Activated naive CD8-positive, alpha-beta T cell treated with anti-CD3 and anti-CD28 coated beads for 36 hours (primary cell): ENCODE results near the gene PTBP1. TPM values are rescaled to one million over a fixed set of nuclear protein-coding genes. Genes with fewer than 3 reads are reported as not detected.
A peak's percentile ranks its signal among the peaks of the same experiment; 100 is the strongest.
"Not testable (repeated sequence)": the region's sequence is repeated elsewhere in the genome, so short reads cannot be mapped to it uniquely, and the experiment has no call there.

ENCODE experiments used
- DNase-seq: peaks from one replicate; pipeline ENCODE4 v3.0.0; 2021
- H3K27ac Mint-ChIP-seq: one replicate; pipeline ENCODE4 v1.8.0; 2022; ENCODE audit warnings: mild to moderate bottlenecking, moderate library complexity, mixed read lengths
- H3K27me3 Mint-ChIP-seq: one replicate; pipeline ENCODE4 v1.8.0; 2022; ENCODE audit warnings: mild to moderate bottlenecking, mixed read lengths
- H3K36me3 Mint-ChIP-seq: one replicate; pipeline ENCODE4 v1.8.0; 2021; ENCODE audit warnings: mild to moderate bottlenecking, mixed read lengths
- H3K4me1 Mint-ChIP-seq: one replicate; pipeline ENCODE4 v1.8.0; 2021; ENCODE audit warnings: mixed read lengths
- H3K4me3 Mint-ChIP-seq: one replicate; pipeline ENCODE4 v1.8.0; 2022; ENCODE audit warnings: mild to moderate bottlenecking, moderate library complexity, mixed read lengths
- H3K9me3 Mint-ChIP-seq: one replicate; pipeline ENCODE4 v1.8.0; 2022; ENCODE audit warnings: mixed read lengths
- total RNA-seq, 2 experiments: library from RNA; stranded (reverse); gene quantifications; one replicate each; pipeline ENCODE4 v1.2.3, GENCODE V29; 2021

PTBP1 gene
- total RNA-seq, 2 experiments from 2014 or later, result 799 to 818 TPM

DNA sequence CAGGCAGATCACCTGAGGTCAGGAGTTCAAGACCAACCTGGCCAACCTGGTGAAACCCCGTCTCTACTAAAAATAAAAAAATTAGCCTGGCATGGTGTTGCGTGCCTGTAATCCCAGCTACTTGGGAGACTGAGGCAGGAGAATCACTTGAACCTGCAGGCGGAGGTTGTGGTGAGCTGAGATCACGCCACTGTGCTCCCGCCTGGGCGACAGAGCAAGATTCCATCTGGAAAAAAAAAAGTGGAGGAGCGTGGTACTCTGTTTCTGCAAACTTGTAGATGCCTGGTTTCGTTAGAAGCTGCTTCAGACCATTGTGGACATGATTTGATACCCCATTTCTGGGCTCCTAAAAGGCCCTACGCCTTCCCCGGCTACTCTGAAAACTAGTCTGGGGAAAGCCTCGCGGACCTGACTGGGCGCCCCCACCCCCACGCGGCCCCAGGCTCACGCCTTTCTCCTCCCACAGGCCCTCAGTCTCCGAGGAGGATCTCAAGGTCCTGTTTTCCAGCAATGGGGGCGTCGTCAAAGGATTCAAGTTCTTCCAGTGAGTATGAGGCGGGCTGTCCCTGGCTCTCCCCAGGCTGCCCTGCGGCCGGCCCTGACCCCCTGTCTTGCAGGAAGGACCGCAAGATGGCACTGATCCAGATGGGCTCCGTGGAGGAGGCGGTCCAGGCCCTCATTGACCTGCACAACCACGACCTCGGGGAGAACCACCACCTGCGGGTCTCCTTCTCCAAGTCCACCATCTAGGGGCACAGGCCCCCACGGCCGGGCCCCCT is 13.0 kb downstream of the PTBP1 start:
- Mint-ChIP-seq H3K9me3 (no peaks in the 10 kb centered on the region), H3K36me3 (peaks cover 47% of the 10 kb centered on the region), H3K27ac (no peak overlapping the region), H3K4me3 (no peak overlapping the region), H3K27me3 (peaks cover 3% of the 10 kb centered on the region), H3K4me1 (peaks cover 2% of the 10 kb centered on the region)
- DNase-seq, result no peak

GRCh38 chr19:810883-811489 is 13.7 kb downstream of the PTBP1 start:
- peaks cover 2% of the 10 kb centered on the region for H3K4me1 Mint-ChIP-seq
- H3K27me3 Mint-ChIP-seq, result peaks cover 3% of the 10 kb centered on the region
- no peak for DNase-seq
- peaks cover 51% of the 10 kb centered on the region for H3K36me3 Mint-ChIP-seq
- peaks cover 2% of the 10 kb centered on the region for H3K9me3 Mint-ChIP-seq
- H3K4me3 Mint-ChIP-seq, result no peak overlapping the region
- H3K27ac Mint-ChIP-seq, result no peak overlapping the region

DNA sequence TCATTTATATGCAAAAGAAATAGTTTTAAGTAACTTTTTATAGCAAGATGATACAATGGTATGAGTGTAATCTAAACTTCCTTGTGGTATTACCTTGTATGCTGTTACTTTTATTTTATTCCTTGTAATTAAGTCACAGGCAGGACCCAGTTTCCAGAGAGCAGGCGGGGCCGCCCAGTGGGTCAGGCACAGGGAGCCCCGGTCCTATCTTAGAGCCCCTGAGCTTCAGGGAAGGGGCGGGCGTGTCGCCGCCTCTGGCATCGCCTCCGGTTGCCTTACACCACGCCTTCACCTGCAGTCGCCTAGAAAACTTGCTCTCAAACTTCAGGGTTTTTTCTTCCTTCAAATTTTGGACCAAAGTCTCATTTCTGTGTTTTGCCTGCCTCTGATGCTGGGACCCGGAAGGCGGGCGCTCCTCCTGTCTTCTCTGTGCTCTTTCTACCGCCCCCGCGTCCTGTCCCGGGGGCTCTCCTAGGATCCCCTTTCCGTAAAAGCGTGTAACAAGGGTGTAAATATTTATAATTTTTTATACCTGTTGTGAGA is 14.3 kb downstream of the PTBP1 start:
- Mint-ChIP-seq H3K27ac (no peak overlapping the region), H3K4me3 (no peak overlapping the region), H3K36me3 (peaks cover 55% of the 10 kb centered on the region), H3K27me3 (peaks cover 3% of the 10 kb centered on the region), H3K9me3 (peaks cover 4% of the 10 kb centered on the region), H3K4me1 (peaks cover 2% of the 10 kb centered on the region)
- DNase-seq, result no peak

DNA sequence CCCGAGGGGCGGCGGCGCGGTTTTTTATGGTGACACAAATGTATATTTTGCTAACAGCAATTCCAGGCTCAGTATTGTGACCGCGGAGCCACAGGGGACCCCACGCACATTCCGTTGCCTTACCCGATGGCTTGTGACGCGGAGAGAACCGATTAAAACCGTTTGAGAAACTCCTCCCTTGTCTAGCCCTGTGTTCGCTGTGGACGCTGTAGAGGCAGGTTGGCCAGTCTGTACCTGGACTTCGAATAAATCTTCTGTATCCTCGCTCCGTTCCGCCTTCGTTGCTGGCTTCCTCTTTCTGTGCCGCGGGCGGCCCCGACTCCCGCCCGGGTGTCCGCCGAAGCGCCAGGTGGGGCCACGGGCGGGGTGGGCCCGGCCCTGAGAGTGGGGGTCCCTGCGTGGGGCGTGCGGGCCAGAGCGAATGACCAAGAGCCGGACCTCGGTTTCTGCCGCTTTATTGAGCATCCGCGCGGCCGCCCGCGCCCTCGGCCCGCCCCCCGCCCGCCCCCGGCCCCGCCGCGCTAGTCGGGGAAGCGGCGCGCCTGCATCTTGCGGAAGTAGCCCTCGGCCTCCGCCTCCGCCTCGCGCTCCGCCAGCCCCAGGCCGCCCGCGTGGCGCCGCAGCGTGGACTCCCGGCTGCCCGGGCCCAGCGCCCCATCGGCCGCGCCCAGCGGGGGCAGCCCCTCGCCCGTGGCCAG is 14.9 kb downstream of the PTBP1 start:
- no peak overlapping the region for H3K27ac Mint-ChIP-seq
- H3K36me3 Mint-ChIP-seq, result peaks cover 51% of the 10 kb centered on the region
- peaks cover 5% of the 10 kb centered on the region for H3K9me3 Mint-ChIP-seq
- peaks cover 2% of the 10 kb centered on the region for H3K4me1 Mint-ChIP-seq
- peaks cover 3% of the 10 kb centered on the region for H3K27me3 Mint-ChIP-seq
- DNase-seq, result no peak
- H3K4me3 Mint-ChIP-seq, result no peak overlapping the region

DNA sequence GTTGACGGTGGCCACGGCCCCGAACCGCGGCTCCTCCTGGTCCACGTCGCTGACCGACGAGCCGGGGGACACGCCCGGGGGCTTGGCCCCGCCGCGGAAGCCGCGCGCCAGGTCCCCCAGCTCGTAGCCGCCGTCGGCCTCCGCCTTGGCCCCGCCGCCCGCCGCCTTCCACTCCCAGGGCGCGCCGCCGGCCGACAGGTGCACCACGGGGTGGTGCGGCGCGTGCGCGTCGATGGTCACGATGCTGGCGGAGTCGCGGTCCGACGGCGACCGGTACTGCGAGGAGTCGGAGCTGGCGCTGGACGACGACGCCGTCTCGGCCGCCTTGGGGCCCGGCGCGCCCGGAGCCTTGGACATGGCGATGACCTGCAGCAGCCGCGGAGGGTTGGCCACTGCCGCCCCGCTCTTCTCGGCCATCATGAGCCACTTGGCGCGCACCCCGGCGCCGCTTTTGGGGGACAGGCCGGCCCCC is 15.5 kb downstream of the PTBP1 start:
- Mint-ChIP-seq H3K27ac (no peak overlapping the region), H3K9me3 (peaks cover 5% of the 10 kb centered on the region), H3K36me3 (peaks cover 46% of the 10 kb centered on the region), H3K4me1 (peaks cover 2% of the 10 kb centered on the region), H3K4me3 (no peak overlapping the region), H3K27me3 (peaks cover 3% of the 10 kb centered on the region)
- DNase-seq, result no peak

DNA sequence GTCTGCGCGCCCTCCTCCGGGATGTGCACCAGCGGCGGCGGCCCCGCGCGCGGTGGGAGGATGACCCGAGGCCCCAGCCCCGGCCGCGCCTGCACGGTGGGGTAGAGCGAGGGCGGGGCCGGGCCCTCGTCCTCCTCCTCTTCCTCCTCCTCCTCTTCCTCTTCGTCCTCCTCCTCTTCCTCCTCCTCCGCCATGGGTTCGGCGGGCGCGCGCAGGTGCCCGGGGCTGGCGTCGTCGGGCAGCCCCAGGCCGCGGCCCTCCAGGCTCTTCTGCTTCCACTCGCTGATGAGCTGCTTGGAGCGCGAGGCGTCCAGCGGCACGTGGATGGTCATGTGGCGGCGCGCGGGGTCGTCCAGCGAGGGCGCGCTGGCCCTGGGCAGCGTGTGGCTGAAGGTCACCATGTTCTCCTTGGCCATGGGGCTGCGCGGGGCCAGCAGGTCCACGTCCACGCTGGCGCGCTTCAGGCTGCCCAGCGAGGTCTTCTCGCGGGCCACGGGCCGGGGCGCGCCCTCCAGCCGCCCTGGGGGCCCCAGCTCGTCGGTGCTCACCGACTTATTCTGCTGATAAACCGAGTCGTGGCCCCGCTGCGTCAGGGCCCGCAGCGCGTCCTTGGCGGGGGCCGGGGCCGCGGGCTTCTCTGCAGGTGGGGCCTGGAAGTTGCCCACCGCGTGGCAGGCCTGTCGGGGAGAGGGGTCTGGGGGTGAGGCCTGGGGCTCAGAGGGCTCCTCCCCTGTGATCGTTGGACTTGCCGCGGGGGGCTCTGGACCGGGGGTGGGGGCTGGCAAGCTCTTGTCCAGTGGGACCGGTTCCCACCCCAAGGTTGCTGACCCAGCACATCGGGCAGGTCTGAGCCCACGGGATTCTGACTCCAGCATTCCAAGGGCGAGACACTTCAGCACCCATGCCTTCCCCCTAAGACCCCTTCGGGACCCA is 16.2 kb downstream of the PTBP1 start:
- DNase-seq, result no peak
- Mint-ChIP-seq H3K4me1 (peaks cover 2% of the 10 kb centered on the region), H3K27me3 (peaks cover 3% of the 10 kb centered on the region), H3K27ac (peak overlapping the region; percentile 75), H3K36me3 (peaks cover 42% of the 10 kb centered on the region), H3K4me3 (peak overlapping the region; percentile 14), H3K9me3 (peaks cover 5% of the 10 kb centered on the region)

DNA sequence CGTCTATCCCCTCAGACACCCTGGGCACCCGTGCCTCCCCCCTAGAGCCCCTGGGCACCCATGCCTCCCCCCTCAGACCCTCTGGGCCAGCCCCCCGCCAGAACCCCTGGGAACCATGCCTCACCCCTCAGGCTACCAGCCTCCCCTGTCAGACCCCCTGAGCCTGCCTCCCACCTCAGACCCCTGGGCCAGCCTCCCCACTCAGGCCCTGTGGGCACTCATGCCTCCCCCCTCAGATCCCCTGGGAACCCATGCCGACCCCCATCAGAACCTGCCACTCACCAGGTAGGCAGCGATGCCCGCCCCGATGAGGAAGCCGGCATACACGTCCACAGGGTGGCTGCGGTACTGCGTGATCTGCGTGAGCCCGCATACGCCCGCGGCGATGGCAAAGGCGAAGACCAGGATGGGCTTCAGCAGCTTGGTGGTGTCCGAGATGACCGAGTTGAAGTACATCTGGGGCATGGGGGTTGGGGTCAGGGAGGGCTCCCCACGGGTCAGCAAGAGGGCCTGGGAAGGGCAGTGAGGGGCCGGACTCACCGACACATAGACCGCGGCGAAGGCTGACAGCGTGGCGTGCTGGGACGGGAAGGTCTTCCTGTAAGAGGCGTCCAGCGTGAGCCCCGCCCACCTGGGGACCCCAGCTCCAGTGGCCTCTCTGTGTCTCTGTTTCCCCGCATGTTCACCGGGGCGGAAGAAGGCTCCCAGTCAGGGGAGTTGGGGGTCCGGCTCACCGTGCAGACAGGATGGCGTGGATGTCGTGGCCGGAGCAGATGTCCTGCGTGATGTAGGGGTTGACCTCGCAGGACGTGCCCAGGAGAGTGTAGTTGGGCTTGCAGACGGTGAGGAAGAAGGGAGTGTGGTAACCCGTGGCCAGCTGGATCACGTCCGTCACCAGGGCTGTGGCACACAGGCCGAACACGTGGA is 17.2 kb downstream of the PTBP1 start:
- Mint-ChIP-seq H3K36me3 (peaks cover 40% of the 10 kb centered on the region), H3K27ac (peak overlapping the region; percentile 75), H3K9me3 (peaks cover 5% of the 10 kb centered on the region), H3K27me3 (peaks cover 3% of the 10 kb centered on the region), H3K4me3 (peak overlapping the region; percentile 47), H3K4me1 (peaks cover 2% of the 10 kb centered on the region)
- no peak for DNase-seq

DNA sequence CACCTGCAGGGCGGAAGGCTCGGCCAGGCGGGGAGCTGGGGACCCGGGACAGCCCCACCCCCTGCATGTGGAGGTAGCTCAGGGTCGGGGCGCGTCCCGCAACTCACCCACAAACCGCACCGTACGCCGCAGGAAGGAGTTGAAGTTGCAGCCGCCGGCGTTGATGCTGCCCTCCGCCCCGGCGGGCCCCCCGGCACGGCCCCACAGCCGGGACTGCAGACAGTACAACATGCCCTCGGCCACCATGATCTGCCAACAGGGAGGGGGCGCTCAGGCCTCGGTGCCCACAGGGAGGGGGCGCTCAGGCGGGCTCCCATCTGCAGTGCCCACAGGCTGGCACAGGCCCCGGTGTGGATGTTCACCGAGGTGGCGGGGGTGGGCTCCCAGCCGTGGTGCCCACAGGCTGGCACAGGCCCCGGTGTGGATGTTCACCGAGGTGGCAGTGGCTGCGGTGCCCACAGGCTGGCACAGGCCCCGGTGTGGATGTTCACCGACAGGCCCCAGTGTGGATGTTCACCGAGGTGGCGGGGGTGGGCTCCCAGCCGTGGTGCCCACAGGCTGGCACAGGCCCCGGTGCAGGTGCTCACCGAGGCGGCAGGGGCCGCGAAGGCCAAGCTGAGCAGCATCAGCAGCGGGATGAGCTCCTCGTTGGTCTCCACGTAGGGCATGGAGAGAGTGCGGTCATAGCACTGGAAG is 18.0 kb downstream of the PTBP1 start:
- H3K36me3 Mint-ChIP-seq, result peaks cover 36% of the 10 kb centered on the region
- no peak overlapping the region for H3K27ac Mint-ChIP-seq
- peaks cover 3% of the 10 kb centered on the region for H3K27me3 Mint-ChIP-seq
- DNase-seq, result no peak
- peaks cover 2% of the 10 kb centered on the region for H3K4me1 Mint-ChIP-seq
- peak overlapping the region; percentile 47 for H3K4me3 Mint-ChIP-seq
- H3K9me3 Mint-ChIP-seq, result peaks cover 5% of the 10 kb centered on the region

- Mint-ChIP-seq H3K27me3 (peaks cover 3% of the 10 kb centered on the region), H3K27ac (peak overlapping the region; percentile 31), H3K9me3 (peaks cover 5% of the 10 kb centered on the region), H3K4me3 (no peak overlapping the region), H3K36me3 (peaks cover 33% of the 10 kb centered on the region), H3K4me1 (peaks cover 2% of the 10 kb centered on the region)
- DNase-seq, result no peak
These were observed 18.7 kb downstream of the PTBP1 start for GRCh38 chr19:815775-816499.

DNA sequence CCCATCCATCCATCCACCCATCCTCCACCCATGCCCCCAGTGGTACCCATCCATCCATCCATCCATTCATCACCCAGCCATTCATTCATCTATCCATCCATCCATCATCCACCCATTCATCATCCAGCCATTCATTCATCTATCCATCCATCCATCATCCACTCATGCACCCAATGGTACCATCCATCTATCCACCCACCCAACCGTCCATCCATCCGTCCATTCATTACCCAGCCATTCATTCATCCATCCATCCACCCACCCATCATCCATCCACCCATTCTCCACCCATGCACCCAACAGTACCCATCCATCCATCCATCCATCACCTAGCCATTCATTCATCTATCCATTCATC is 19.2 kb downstream of the PTBP1 start:
- no peak for DNase-seq
- Mint-ChIP-seq H3K4me1 (peaks cover 2% of the 10 kb centered on the region), H3K36me3 (peaks cover 30% of the 10 kb centered on the region), H3K27me3 (peaks cover 3% of the 10 kb centered on the region), H3K9me3 (peaks cover 5% of the 10 kb centered on the region), H3K4me3 (no peak overlapping the region), H3K27ac (peak overlapping the region; percentile 1)

GRCh38 chr19:820212-820611 is 23.0 kb downstream of the PTBP1 start:
- peaks cover 19% of the 10 kb centered on the region for H3K27me3 Mint-ChIP-seq
- not testable (repeated sequence) for H3K4me1 Mint-ChIP-seq, H3K9me3 Mint-ChIP-seq, H3K4me3 Mint-ChIP-seq, DNase-seq, H3K36me3 Mint-ChIP-seq, H3K27ac Mint-ChIP-seq

GRCh38 chr19:821231-821824 is 24.1 kb downstream of the PTBP1 start:
- H3K9me3 Mint-ChIP-seq, result peaks cover 4% of the 10 kb centered on the region
- no peak for DNase-seq
- no peaks in the 10 kb centered on the region for H3K4me1 Mint-ChIP-seq
- H3K27ac Mint-ChIP-seq, result no peak overlapping the region
- H3K27me3 Mint-ChIP-seq, result peaks cover 19% of the 10 kb centered on the region
- H3K4me3 Mint-ChIP-seq, result no peak overlapping the region
- H3K36me3 Mint-ChIP-seq, result peaks cover 4% of the 10 kb centered on the region
